Measurements from ENCODE around the gene MAOA.
"Not testable (repeated sequence)": the region's sequence is repeated elsewhere in the genome, so short reads cannot be mapped to it uniquely, and the experiment has no call there.

GRCh38 chrX:43675965-43676628, 20.0 kb downstream of the MAOA start:
- not testable (repeated sequence) for TF ChIP-seq SP1 (IDR thresholded peaks at IDR 0.05); ZNF384 (IDR thresholded peaks at IDR 0.05); FOXA1 (IDR thresholded peaks at IDR 0.05); L3MBTL2 (conservative IDR thresholded peaks at IDR 0.05)

Measured in HEK293T (cell line).